CD4-positive, alpha-beta T cell treated with Interferon alpha-2 for 1 hour (primary cell): ENCODE measurements around the gene IER2.
"Not testable (repeated sequence)": the region's sequence is repeated elsewhere in the genome, so short reads cannot be mapped to it uniquely, and the experiment has no call there.

Experiments used
- DNase-seq, 2 donors: peaks; one replicate each; pipeline ENCODE4 v3.0.0-alpha.2; 2020 to 2022

IER2 gene

GRCh38 chr19:13146763-13147563, 3.2 kb upstream of the IER2 start:
- peak in 1 of 2 donors; percentile 45 for DNase-seq

DNA sequence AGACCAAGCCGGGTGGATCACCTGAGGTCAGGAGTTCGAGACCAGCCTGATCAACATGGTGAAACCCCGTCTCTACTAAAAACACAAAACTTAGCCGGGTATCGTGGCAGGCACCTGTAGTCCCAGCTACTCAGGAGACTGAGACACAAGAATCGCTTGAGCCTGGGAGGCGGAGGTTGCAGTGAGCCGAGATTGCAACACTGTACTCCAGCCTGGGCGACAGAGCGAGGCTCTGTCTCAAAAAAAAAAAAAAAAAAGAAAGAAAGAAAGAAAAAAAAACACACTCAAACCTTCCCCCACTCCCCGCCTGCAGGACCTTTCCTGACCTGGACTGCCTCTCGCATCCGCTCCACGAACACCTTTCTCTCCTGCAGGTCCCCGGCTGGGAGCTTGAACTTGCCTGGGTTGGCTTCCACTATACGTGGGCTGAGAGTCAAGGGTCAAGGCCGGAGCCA, 1.0 kb upstream of the IER2 start:
- DNase-seq = not testable (repeated sequence)

DNA sequence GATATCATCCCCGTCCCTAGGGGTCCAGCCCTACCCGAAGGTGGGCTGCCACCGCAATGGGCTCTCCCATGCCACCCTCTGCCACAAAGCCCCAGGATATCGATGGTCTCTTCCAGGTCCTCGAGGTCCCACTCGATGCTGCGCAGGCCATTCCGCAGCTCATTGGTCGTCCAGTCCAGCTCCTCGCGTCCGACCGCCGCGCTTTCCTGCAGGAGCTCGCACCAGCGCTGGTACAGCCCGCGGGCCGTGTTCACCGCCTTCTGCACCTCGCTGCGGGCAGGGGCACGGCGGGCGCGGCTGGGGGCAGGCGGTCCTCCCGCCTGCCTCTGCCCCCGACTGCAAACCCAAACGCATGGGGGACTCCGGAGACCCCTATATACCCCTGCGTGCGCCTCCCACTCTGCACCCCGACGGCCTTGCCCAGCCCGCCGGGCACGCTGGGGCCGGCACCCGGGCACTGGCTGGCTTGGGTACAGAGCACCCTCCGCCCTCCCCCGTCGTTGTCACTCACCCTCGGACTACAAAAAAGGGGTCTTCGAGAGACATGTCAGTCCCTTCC, 504 bp upstream of the IER2 start:
- no peak for DNase-seq

- DNase-seq = peak in 1 of 2 donors; percentile 41
Observed at GRCh38 chr19:13150931-13151604, 857 bp downstream of the IER2 start.

- DNase-seq = peak; percentile 96 to 97
Observed at GRCh38 chr19:13151605-13152355, 1.6 kb downstream of the IER2 start.

DNA sequence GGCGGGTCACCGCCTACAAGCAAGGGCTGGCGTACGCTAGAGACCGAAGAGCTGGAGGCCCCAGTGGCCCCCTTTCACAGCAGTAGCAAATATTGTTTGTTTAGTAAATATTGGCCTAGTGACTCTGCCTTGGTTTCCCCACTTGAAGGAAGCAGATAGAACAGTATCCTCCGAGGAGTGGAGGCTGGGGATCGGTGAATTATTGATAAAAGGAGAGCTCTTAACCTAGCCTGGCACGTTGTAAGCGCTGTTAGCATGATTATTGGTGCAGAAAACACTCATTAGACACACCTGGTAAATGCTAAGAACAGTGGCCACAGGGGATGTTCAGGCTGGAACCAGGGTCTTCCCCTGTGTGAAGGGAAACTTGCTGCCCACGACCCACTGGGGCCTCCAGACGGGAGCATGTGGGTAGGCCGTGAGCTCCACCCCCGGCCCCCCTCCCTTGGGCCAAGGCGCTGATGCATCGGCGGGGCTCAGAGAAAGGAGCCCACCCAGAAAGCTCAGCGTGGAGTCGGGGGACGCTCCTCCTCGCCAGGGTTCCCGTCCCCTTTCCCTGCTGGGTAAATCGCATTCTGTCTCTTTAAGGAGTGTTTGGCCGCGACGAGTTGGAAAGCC, 2.3 kb downstream of the IER2 start:
- no peak for DNase-seq

DNA sequence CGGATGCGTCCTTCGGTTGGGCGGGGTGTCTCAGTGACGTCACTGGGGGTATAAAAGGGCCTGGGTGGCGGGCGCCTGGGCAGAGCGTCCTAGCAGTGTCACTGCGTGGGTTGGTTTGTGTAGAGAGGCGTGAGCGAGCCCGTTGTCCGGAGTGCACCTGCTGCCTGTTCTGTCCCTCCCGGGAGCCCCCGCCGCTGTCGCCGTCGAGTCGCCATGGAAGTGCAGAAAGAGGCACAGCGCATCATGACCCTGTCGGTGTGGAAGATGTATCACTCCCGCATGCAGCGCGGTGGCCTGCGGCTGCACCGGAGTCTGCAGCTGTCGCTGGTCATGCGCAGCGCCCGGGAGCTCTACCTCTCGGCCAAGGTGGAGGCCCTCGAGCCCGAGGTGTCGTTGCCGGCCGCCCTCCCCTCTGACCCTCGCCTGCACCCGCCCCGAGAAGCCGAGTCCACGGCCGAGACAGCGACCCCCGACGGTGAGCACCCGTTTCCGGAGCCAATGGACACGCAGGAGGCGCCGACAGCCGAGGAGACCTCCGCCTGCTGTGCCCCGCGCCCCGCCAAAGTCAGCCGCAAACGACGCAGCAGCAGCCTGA, 2.9 kb downstream of the IER2 start:
- peak; percentile 96 to 99 for DNase-seq

DNA sequence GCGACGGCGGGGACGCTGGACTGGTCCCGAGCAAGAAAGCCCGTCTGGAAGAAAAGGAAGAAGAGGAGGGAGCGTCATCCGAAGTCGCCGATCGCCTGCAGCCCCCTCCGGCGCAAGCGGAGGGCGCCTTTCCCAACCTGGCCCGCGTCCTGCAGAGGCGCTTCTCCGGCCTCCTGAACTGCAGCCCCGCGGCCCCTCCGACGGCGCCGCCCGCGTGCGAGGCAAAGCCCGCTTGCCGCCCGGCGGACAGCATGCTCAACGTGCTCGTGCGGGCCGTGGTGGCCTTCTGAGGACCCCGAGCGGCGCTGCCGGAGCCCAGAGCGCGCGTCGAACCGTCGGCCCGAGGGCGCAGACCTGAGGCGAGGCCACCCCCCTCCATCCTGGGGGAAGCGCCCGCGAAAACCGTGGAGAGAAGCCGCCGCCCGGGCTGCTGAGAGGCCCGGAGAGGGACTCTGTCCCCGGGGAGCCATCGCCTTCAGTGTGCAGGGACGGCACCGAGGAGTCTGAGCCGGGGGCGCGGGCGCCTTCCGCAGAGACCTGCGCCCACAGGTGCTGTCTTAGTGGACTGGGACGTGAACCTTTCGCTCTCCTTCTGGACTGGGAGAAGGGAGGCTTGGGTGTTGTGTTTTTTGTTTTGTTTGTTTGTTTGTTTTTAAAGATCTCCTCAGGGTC, 3.5 kb downstream of the IER2 start:
- peak in 1 of 2 donors; percentile 6 for DNase-seq

DNA sequence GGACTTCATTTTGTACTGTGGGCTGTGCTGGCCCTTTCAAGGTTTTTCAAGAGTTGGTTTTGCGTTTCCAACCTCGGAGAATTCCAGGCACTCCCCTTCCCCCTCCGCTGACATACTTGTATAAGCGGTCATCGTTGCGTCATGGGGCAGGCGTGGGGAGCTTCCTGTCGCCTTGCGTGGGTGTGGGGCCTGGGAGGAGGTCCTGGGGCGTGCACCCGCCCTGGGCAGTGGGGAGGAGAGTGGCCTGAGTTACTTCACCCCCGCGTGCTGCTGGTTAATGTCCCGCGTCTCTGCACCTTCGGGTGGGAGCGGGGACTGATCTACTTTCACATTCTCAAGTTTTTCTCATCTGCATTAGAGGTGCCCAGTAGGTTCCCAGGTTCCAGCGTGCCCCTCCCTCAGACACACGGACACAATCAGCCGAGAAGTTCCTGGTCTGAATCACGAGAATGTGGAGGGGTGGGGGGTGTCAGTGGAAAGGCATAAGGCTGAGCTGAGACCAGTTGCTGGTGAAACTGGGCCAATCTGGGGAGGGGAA, 4.1 kb downstream of the IER2 start:
- DNase-seq = peak; percentile 61 to 75

- peak; percentile 87 to 89 for DNase-seq
Observed at GRCh38 chr19:13154911-13155471, 4.8 kb downstream of the IER2 start.

DNA sequence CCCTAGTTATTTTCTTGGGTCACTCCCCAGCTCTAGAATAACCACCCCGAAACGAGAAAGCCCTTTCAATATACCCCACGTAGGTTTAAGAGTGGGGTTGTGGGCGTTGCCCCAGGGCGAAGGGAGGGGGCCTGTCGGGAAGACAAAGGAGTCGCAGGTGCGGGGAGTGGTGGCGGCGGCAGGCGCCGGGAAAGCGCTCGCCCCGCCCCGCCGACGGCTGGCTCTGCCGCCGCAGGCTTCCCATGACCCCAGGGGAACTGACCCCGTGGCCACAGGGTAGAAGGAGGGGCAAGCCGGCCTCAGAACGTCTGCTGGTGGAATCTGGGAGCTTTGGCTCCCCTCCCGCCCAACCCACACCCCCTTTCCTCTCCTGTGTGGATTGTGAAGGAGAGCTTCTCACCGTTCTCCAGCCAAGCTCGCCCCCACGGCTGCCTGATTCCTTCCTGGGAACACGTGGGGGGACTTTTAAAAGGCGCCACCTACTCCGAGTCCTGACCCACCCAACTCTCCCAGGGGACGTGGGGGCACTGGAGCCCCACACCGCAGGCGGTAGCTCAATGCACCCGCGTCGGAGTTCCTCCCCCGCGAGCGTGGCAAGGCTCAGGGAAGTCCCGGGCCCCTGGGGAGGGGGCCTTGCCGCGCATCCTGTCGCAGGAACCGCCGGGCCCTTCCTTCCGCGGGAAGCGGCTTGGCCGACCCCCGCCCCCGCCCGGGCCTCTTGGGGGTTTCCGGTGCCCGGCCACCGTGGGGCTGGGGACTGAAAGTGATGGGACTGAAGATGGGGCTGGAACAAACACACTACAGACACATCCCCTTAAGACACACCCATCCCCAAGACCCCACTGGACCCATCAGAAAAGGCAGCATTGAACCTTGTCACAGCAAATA, 5.5 kb downstream of the IER2 start:
- peak; percentile 90 to 91 for DNase-seq

- no peak for DNase-seq
Observed at GRCh38 chr19:13159713-13160112, 9.5 kb downstream of the IER2 start.

DNA sequence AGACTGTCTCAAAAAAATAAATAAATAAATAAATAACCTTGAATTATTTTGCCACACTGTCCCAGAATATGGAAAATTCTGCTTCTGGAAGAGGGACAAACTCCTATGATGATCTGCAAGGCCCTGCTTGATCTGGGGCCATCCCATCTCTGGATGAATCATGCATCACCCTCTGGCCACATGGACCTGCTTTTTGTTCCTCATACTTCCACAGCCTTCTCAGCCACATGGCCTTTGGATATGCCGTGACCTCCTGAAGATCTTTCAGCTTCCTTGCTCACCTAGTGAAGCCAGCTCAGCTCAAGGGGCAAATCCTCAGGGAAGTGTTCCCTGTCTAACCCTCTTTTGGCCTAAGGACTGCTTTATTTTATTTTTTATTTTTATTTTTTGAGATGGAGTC, 10.3 kb downstream of the IER2 start:
- no peak for DNase-seq

DNA sequence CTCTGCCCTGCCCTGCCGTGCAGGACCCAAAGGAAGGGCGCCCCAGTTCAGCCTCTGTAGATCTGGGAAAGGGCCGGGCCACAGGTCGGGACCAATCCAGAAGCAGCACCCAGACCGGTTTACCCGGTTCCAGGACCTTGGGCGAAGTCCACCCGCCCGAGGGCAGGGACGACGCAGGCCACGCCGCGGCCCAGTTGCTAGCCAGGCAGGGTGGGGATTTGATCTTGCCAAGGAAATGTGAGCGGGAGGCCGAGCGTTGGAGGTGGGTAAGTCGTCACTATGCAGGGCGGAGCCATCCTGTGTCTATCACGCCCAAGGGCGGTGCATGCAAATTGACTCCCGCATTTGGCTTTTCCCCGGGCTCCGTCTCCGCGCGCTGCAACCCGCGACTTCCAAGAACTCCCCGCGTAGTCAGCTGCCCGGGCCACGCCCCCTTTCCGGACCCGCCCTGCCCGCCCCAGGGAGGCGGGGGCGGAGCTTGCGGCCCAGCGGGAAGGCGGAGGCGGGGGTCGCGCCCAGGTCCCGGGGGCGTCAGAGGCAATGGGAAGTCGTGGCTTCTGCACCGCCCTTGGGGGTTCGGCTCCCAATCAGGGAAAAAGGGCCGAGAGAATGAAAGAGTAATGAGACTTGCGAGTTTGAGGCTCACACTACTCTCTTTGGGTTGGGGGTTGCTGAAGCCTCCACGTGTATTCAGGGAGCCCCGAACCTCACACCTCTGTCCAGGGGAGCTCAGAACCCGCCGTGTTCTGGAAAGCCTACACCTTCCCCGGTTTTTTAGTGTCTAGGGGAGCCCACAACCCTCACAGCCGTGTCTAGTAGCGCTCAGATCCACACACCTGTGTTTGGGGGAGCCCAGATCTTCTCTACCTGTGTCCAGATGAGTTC, 12.8 kb downstream of the IER2 start:
- DNase-seq = peak; percentile 91 to 93

DNA sequence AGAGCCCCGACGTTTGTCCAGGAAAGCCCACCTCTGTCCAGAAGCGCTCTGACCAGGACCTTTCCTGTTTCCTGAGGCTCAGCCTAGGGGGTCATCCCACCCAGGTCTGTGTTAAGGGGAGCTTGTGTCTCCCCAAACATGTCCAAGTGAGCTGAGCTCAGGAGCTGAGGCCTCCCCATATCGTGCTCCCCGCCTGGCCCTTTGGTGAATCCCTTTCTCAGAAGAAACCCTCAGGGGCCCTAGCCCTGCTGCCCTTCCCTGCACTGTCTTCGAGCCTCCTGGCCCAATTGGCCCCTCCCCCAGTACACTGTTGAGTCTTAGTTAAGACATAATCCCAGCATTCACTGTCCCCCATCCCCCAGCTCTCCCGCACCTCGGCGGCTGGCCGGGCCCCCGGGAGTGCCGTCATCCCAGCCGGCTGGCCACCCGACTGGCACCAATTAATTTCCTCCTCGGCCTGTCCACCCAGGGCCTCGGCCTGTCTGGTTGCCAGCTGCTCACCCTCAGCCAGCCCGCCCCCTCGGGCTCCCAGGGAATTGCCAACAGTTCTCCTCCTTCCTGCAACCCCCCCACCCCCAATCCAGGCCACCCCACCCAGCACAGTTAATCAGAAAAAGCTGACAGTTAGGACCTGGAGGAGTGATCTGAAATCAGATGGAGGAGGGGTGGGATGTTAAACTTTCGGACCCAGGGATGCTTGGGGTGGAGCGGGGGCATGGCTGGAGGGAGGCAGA, 13.6 kb downstream of the IER2 start:
- DNase-seq = peak; percentile 40 to 55

DNA sequence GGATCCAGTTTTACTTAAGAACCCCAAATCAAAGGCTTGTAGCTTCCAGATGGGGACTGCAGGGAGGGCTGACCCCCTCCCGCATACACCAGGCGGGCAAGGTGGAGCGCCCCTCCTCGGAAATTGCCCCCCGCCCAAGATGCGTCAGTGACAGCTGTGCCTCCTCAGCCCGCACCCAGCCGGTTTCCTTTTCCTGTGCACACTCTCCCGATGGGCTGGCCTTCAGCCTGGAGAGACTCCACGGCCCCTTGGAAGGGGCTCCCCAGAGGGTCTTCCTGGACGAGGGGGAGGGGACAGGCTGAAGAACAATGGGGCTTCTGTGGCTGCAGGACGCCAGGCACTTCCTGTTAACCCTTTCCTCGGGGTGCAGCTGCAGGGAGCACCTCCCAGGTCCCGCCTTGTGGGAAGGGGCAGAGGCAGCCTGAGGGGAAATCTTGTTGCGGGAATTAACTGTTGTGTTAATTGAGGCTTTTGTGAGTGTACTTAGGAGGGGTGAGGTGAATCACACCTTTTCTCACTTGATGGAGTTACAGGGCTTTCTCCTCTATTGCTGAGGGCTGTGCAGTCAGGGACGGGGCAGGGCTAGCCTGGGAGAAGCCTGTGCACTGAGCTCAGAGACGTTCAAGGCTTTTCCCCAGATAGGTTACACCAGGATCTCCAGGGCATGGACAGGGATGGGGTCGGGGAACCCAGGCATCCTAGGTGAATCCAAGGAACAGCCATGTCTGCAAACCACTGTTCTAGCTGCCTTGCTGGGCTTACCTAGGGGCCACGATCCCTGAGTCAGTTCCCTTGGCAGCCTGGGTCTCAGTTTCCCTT, 14.3 kb downstream of the IER2 start:
- DNase-seq = peak; percentile 42 to 66
